ENCODE measurements around the gene NAV3.

Gene NAV3

GRCh38 chr12:77830583-77831351 is at the start of gene NAV3:
NAV3 (plus strand) TSS chr12:77830894; CDS start chr12:77831462, 568 bp downstream.
- peak; percentile 46 for DNase-seq (ENCODE audit: low read depth)

- no peak for DNase-seq (ENCODE audit: low read depth)
Observed at GRCh38 chr12:77782034-77782433, 48.7 kb upstream of the NAV3 start.

GRCh38 chr12:77782766-77783165 is 47.9 kb upstream of the NAV3 start:
- no peak for DNase-seq (ENCODE audit: low read depth)

GRCh38 chr12:77785211-77785610 is 45.5 kb upstream of the NAV3 start:
- DNase-seq (ENCODE audit: low read depth): no peak

GRCh38 chr12:77786675-77787074 is 44.0 kb upstream of the NAV3 start:
- no peak for DNase-seq (ENCODE audit: low read depth)

DNA sequence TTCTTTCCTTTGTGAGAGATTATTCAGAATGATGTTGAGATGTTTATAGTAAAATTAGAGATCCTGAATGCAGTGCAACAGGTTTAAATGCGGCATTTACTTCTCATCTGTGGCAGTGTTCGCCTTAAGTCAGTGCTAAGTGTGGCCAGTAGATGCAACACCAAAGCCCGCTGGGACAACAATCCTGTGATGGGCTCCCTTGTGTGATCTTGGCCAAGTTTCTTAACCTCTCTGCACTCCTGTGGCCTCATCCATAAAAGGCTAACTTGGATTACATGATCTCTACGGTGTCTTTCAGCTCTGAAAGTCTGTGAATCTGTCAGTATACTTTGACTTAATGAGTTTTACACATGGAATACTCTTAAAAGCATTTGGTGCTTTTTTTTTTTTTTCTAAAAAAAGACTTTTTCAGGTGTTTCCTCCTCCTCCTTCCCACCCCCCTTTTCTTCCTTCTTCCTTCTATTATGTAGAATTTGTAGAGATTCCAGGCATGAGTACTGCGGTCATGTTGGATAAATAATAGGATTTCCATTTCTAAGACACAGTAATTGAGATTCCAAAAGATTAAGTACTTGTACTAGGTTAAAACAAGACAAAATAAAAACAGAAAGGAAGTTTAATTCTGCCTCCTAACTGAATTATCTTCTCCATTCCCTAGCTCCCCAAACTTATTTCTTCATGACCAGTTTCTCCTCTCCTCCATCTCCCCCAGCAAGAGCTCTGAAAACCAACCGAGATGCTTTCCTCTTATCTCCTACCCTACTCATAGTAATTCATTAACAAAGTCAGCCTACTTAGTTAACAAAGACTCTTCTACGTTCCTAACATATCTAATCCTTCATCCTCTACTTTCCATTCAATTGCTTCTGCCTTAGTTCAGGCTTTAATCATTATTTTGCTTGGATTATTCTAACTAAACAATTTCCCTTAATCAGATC is 42.2 kb upstream of the NAV3 start:
- DNase-seq (ENCODE audit: low read depth): no peak

GRCh38 chr12:77795699-77796098 is 35.0 kb upstream of the NAV3 start:
- DNase-seq (ENCODE audit: low read depth): peak; percentile 75

DNA sequence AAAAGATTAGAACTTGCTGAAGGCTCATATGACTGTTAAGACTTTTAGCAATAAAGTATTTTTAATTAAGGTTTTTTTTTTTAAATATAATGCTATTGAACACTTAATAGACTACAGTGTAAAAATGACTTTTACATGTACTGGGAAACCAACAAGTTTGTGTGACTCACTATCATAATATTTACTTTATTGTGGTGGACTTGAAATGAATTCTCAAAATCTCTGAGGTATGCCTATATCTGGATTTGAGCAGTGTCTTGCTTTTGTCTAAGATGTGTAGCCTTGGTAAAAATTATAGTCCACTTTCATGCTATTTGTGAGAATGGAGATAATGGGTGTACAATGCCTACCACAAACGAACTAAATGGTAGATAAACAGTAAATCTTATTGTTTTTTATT is 33.9 kb upstream of the NAV3 start:
- DNase-seq (ENCODE audit: low read depth): peak; percentile 82

DNA sequence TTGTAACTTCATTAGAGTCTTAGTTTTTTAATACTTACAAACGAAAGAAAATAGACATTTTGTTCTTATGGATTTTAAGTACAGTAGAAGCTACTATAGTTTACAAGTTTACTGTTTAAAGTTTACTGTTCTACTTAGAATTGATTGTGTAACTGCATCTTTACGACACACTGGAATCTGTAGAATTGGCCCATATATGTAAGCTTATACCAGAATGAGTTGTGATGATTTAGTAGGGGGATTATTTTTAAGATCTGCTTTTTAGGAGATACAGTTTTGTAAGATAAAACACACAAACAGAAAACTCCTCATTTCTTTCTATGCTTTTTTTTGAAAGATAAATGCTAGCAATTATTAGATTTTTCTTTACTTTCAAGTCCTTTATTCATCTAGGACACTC is 30.2 kb upstream of the NAV3 start:
- DNase-seq (ENCODE audit: low read depth): peak; percentile 42

DNA sequence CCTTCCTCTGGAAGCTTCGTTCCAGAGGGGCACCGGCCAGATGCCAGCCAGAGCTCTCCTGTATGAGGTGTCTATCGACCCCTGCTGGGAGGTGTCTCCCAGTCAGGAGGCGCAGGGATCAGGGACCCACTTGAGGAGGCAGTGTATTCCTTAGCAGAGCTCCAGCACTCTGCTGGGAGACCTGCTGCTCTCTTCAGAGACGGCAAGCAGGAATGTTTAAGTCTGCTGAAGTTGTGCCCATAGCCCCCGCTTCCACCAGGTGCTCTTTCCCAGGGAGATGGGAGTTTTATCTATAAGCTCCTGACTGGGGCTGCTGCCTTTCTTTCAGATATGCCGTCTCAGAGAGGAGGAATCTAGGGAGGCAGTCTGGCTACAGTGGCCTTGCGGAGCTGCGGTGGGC is 22.2 kb upstream of the NAV3 start:
- DNase-seq (ENCODE audit: low read depth): no peak

DNA sequence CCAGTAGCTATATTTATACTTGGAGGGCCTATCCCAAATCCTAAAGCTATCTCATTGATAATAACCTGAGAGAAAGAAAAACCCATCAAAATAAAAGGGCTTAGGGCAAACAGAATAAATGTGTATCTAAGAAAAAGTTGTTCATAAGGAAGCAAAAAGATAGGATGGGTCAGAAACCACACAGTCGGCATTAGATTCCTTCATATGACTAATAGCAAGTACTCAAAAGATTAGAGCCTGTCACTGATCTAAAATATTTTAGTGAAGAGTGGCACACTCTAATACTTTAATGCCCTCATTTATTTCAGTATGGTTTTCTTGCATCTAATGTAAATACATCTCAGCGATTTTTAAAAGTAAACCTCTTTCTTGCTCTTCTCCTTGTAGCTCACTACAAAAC is 17.1 kb upstream of the NAV3 start:
- DNase-seq (ENCODE audit: low read depth): peak; percentile 32

- DNase-seq (ENCODE audit: low read depth): no peak
Observed at GRCh38 chr12:77814386-77814785, 16.3 kb upstream of the NAV3 start.

DNA sequence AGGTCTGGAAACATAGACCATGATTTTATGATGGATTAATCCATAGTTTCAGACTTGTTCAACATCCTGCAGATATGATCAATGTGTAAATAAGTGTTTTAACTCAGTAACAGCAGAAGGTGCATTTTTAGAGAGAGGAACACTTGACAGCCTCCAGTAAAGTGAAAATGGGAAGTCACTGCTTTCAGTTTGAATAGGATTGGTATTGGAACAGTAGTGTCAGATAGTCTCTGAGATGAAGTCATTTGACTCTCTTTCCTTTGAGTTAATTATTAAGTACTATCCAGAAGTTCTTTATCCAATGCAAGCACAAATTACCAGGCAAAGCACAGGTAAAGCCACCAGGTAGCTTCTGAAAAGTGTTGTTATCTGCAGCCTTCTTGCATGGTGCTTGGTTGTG is 14.5 kb upstream of the NAV3 start:
- no peak for DNase-seq (ENCODE audit: low read depth)

DNA sequence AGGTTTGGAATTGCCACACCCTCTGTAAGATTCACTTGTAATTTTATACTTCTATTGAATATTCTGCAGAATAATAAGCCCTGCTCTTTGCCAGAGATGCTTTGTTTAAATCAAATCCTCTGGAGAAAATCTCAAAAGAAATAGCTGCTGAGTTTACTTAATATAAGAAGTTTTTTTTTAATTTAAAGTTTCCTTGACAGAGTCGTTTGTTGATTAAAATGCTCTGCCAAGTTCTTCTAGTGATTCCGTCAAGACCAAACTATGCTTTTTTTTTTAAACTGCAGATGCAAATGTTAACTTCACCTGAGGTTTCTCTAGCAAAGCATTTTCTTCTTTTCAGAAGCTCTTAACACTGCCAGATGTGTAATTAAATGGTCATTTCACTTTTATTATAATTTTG is 13.4 kb upstream of the NAV3 start:
- no peak for DNase-seq (ENCODE audit: low read depth)

DNA sequence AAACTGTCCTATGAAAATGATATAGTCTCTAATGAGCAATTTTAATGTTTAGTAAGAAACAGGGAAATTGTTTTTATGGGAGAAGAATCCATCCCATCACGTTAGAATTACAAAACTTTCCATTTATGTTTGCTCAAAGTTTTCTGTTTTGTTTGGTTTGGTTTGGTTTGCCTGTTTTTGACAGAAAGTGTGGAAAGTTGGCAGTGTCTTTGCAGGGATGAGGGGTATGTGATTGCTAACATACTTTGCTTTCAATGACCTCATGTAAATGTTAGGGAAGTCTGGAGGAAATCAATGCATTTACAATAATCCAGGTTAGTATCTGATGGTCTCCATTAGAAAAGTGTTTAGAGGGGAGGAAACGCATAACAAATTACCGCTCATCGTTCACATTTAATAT is 12.3 kb upstream of the NAV3 start:
- DNase-seq (ENCODE audit: low read depth): no peak

DNA sequence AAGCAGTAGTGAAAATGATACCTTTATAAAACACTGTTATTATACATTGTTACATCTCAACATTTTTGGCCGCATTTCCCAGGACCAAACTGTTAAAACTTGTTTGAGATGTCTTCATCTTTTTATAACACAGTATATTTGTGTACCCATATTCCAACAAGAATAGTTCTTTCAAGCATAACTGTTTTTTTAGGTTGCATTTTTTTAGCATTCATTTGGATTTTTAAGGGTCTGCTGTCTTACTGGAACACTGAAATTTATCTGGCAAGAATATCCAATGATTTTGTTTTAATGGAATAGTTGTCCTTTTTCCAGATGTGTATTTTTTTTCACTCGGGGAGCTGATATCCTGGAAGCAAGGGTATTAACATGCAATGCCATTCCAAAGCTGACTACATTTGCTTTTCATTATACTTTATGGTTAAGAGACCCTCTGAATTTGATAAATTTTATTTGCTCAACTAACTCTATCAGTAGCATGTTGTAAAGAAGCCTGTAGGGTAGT is 8.9 kb upstream of the NAV3 start:
- DNase-seq (ENCODE audit: low read depth): no peak

DNA sequence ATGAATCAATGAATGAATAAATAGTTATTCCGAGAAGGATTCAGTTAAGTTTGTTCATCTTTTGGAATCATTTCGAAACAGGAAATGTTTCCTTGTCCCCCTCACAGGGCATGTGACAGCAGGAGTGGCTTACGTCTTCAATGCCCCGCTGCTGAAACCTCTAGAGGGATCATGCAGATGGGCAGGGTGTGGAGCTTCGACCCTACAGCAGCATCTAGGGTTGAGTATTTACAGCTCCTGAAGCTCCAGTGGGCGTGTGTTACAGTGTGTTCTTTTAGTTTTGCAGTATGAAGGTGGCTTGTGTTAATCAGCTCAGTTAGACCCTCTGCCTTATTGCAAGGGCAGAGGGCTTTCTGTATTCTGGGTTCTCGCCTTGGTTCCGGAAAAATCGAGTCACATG is 2.6 kb downstream of the NAV3 start:
- DNase-seq (ENCODE audit: low read depth): no peak

DNA sequence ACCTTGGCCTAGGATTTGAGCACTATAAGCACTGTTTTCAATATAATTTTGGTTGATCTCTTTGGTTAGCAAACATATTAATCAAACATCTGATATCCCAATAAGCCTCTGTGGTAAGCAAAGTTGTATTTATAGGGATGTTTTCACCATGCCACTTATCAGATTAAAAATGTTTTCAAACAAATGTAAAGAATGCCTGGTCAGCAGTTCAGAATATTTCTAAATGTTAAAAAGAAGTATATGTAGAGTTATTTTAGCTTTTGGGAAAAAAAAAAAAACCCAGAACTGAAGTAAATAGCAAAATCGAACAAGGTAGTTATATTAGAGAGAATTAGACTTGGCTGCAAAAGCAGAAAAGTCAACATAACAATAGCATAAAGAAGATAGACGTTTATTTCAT is 3.9 kb downstream of the NAV3 start:
- DNase-seq (ENCODE audit: low read depth): no peak

GRCh38 chr12:77835969-77836368 is 5.3 kb downstream of the NAV3 start:
- no peak for DNase-seq (ENCODE audit: low read depth)

DNA sequence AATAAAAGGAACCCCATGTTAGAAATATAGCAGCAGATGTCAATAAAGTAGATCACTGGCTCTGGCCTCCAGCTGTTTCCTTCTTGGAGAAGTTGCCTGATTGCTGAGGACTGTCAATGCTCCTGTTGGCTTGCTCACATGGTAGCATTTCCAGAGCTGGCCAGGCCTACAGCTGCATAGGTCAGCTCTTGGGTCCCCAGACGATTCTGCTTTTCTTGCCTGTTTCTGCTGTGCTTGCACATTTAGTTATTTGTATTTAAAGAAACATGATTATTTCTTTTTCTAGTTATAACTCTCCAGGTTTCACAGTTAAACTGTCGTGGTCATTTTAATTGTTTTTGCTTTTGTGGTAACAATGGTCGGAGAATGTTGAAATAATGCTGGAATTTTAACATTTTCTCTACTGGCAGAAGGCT is 7.2 kb downstream of the NAV3 start:
- DNase-seq (ENCODE audit: low read depth): no peak

DNA sequence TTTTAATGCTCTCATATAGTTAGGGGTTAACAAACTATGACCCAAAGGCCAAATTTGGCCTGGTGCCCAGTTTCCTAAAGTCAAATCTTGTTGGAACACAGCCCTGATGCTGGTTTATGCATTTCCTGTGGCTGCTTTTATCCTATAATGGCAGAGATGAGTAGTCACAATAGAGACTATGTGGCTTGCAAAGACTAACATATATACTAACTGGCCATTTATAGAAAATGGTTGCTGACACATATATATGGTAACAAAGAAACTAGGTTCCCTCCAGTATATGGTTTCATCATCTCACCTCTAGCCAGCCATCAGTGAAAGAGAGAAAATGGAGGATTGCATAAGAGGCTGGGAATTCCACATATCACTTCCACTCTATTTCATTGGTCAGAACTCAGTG is 10.8 kb downstream of the NAV3 start:
- DNase-seq (ENCODE audit: low read depth): no peak

- peak; percentile 45 for DNase-seq (ENCODE audit: low read depth)
Observed at GRCh38 chr12:77842430-77842829, 11.7 kb downstream of the NAV3 start.

DNA sequence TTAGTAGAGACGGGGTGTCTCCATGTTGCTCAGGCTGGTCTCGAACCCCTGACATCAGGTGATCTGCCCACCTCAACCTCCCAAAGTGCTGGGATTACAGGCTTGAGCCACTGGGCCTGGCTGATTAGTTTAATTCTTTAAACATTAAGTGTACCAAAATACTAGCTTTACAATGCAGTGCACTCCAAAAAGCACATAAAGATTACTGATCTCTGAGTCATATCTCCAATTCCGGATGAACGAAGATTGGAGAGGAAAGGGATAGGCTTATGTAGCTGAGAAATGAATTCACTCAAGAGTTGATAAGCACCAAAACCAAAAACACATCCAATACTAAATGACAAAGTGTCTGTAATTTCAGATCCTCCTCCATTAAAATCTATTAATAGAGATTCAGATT is 15.1 kb downstream of the NAV3 start:
- DNase-seq (ENCODE audit: low read depth): peak; percentile 84

All from iris pigment epithelial cell (primary cell).